Stimulated activated CD4-positive, alpha-beta T cell treated with anti-CD3 and anti-CD28 coated beads, Interleukin-15, amount 100 ng/mL, for 48 hours (primary cell): ENCODE results near the gene NEK2.
"Not testable (repeated sequence)": the region's sequence is repeated elsewhere in the genome, so short reads cannot be mapped to it uniquely, and the experiment has no call there.

Experiments
- DNase-seq, 2 donors: peaks; one replicate each; pipeline ENCODE4 v3.0.0-alpha.2; 2020; ENCODE audit warnings: low read depth in 2 of 2

NEK2 gene

GRCh38 chr1:211650904-211651303 is 24.5 kb downstream of the NEK2 start:
- DNase-seq = no peak

- DNase-seq = no peak
These were observed 26.2 kb downstream of the NEK2 start for GRCh38 chr1:211648980-211649934.

- DNase-seq = no peak
These were observed 27.1 kb downstream of the NEK2 start for GRCh38 chr1:211648336-211648735.

- no peak for DNase-seq
These were observed 27.7 kb downstream of the NEK2 start for GRCh38 chr1:211647711-211648121.

- no peak for DNase-seq
These were observed 28.9 kb downstream of the NEK2 start for GRCh38 chr1:211646566-211646965.

- DNase-seq = not testable (repeated sequence)
These were observed 29.8 kb downstream of the NEK2 start for GRCh38 chr1:211645601-211646000.

- no peak for DNase-seq
These were observed 30.8 kb downstream of the NEK2 start for GRCh38 chr1:211644653-211645052.

- no peak for DNase-seq
These were observed 31.9 kb downstream of the NEK2 start for GRCh38 chr1:211643324-211644212.

- DNase-seq = no peak
These were observed 32.6 kb downstream of the NEK2 start for GRCh38 chr1:211642870-211643269.

GRCh38 chr1:211641942-211642341 is 33.5 kb downstream of the NEK2 start:
- DNase-seq = no peak

GRCh38 chr1:211641044-211641800 is 34.2 kb downstream of the NEK2 start:
- DNase-seq = no peak

GRCh38 chr1:211640301-211640630 is 35.2 kb downstream of the NEK2 start:
- no peak for DNase-seq

- DNase-seq = no peak
These were observed 35.7 kb downstream of the NEK2 start for GRCh38 chr1:211639475-211640300.

- DNase-seq = no peak
These were observed 36.7 kb downstream of the NEK2 start for GRCh38 chr1:211638689-211639101.

- no peak for DNase-seq
These were observed 37.2 kb downstream of the NEK2 start for GRCh38 chr1:211638246-211638645.

- no peak for DNase-seq
These were observed 38.4 kb downstream of the NEK2 start for GRCh38 chr1:211637066-211637465.

- DNase-seq = not testable (repeated sequence)
These were observed 38.8 kb downstream of the NEK2 start for GRCh38 chr1:211636575-211637029.

- no peak for DNase-seq
These were observed 39.7 kb downstream of the NEK2 start for GRCh38 chr1:211635597-211636205.

GRCh38 chr1:211634931-211635330 is 40.5 kb downstream of the NEK2 start:
- no peak for DNase-seq

- no peak for DNase-seq
These were observed 41.0 kb downstream of the NEK2 start for GRCh38 chr1:211634461-211634860.

- DNase-seq = no peak
These were observed 41.9 kb downstream of the NEK2 start for GRCh38 chr1:211633524-211633846.
